NT2/D1 (cell line): ENCODE results near the gene PARVG.

Experiments used
- SUZ12 ChIP-seq: IDR thresholded peaks from 2 replicates; pipeline ENCODE4 v1.6.1; 2011; ENCODE audit not compliant: insufficient read length, insufficient read depth; ENCODE audit errors: extremely low read depth
- YY1 ChIP-seq: IDR thresholded peaks from 2 replicates; pipeline ENCODE4 v1.6.1; 2011; ENCODE audit not compliant: insufficient read length, insufficient read depth
- ZNF274 ChIP-seq: IDR thresholded peaks from 2 replicates; pipeline ENCODE4 v1.6.1; 2011; ENCODE audit warnings: mild to moderate bottlenecking, low read depth, low read length

GRCh38 chr22:44164031-44164430 is 16.7 kb upstream of the PARVG start:
- no peak for TF ChIP-seq YY1
- no peak for TF ChIP-seq ZNF274
- no peak for TF ChIP-seq SUZ12
